H1 (cell line): ENCODE measurements around the gene WDR13. TPM values are rescaled to one million over a fixed set of nuclear protein-coding genes. Genes with fewer than 3 reads are reported as not detected.
"Not testable (repeated sequence)": the region's sequence is repeated elsewhere in the genome, so short reads cannot be mapped to it uniquely, and the experiment has no call there.

Experiments
- CTCF ChIA-PET: fragments of 300-600 bp; sonication (Branson Sonifier 250); formaldehyde crosslinking; loops from one replicate; lab custom pipeline; 2021; ENCODE audit not compliant: partially characterized antibody; lab: Charles Lee
- POLR2A ChIA-PET: fragments of 300-600 bp; sonication (Branson Sonifier 250); formaldehyde crosslinking; loops from one replicate; lab custom pipeline; 2021; ENCODE audit warnings: inconsistent platforms; ENCODE audit not compliant: partially characterized antibody; lab: Charles Lee
- DNase-seq, 2 experiments: peaks; one replicate each; pipeline versions ENCODE4 v3.0.0 to v3.0.0-alpha.2; 2010 to 2022; ENCODE audit warnings: low spot score in 2 of 2, low read depth in 1 of 2, mixed read lengths in 1 of 2
- FAIRE-seq: peaks from 2 replicates; lab custom pipeline; 2011; peaks lifted over from hg19 to GRCh38; lab: Jason Lieb, UNC
- H2AFZ ChIP-seq: 2 replicates; pipeline ENCODE4 v1.8.1; 2012; ENCODE audit warnings: low read length, inconsistent platforms
- H2AK5ac ChIP-seq: 2 replicates; pipeline ENCODE4 v1.6.1; 2013; ENCODE audit warnings: low read depth, low read length
- H2BK120ac ChIP-seq: replicated peaks from 2 replicates; pipeline ENCODE3; 2013; ENCODE audit warnings: low read depth, low read length, inconsistent platforms
- H2BK12ac ChIP-seq: 2 replicates; pipeline ENCODE4 v1.6.1; 2013; ENCODE audit warnings: low read depth, low read length
- H2BK15ac ChIP-seq: 2 replicates; pipeline ENCODE4 v1.6.1; 2013; ENCODE audit warnings: low read length
- H2BK20ac ChIP-seq: 2 replicates; pipeline ENCODE4 v1.6.1; 2013; ENCODE audit warnings: low read length
- H2BK5ac ChIP-seq: 2 replicates; pipeline ENCODE4 v1.6.1; 2013; ENCODE audit warnings: low read depth, low read length
- H3K14ac ChIP-seq: 2 replicates; pipeline ENCODE4 v1.6.1; 2013; ENCODE audit warnings: inconsistent platforms; ENCODE audit not compliant: insufficient read length
- H3K18ac ChIP-seq: 2 replicates; pipeline ENCODE4 v1.6.1; 2013; ENCODE audit warnings: low read length; ENCODE audit errors: extremely low read depth
- H3K23ac ChIP-seq: 2 replicates; pipeline ENCODE4 v1.6.1; 2013; ENCODE audit warnings: inconsistent platforms; ENCODE audit not compliant: insufficient read length
- H3K23me2 ChIP-seq: 2 replicates; pipeline ENCODE4 v1.6.1; 2013; ENCODE audit warnings: low read depth, low read length
- H3K27ac ChIP-seq: 2 replicates; pipeline ENCODE4 v1.6.1; 2011; ENCODE audit warnings: low read depth, low read length, inconsistent platforms
- H3K27me3 ChIP-seq, 4 experiments: replicated peaks in 1 of 4; 1 replicate in 1 of 4; 2 replicates in 3 of 4; pipeline versions ENCODE4 v1.6.1 to v1.8.1; 2011 to 2013; ENCODE audit warnings: low read length in 3 of 4, mild to moderate bottlenecking in 3 of 4, inconsistent platforms in 2 of 4, mixed read lengths in 2 of 4, moderate library complexity in 1 of 4; ENCODE audit not compliant: control insufficient read depth in 3 of 4, insufficient read depth in 3 of 4; ENCODE audit errors: extremely low read depth in 1 of 4
- H3K36me3 ChIP-seq, 4 experiments: 2 replicates each; pipeline versions ENCODE4 v1.6.1 to v1.8.1; 2011 to 2013; ENCODE audit warnings: mild to moderate bottlenecking in 4 of 4, low read length in 3 of 4, moderate library complexity in 2 of 4, control low read depth in 1 of 4, inconsistent platforms in 1 of 4; ENCODE audit not compliant: insufficient read depth in 4 of 4, control insufficient read depth in 2 of 4
- H3K4ac ChIP-seq: replicated peaks from 2 replicates; pipeline ENCODE3; 2013; ENCODE audit warnings: low read length, low read depth, mixed read lengths, inconsistent platforms; ENCODE audit not compliant: insufficient read length
- H3K4me1 ChIP-seq, 4 experiments: replicated peaks in 1 of 4; 1 replicate in 1 of 4; 2 replicates in 3 of 4; pipeline versions ENCODE4 v1.6.1 to v1.8.1; 2011 to 2013; ENCODE audit warnings: low read length in 3 of 4, inconsistent platforms in 2 of 4, mixed read lengths in 1 of 4; ENCODE audit not compliant: insufficient read depth in 4 of 4, control insufficient read depth in 3 of 4
- H3K4me2 ChIP-seq, 2 experiments: 2 replicates each; pipeline versions ENCODE4 v1.6.1 to v1.8.1; 2011 to 2013; ENCODE audit warnings: low read depth in 2 of 2, low read length in 2 of 2, control low read depth in 1 of 2, inconsistent platforms in 1 of 2, mild to moderate bottlenecking in 1 of 2; ENCODE audit not compliant: insufficient read depth in 1 of 2
- H3K4me3 ChIP-seq, 4 experiments: fragments of 200-600, 300-600 bp in 1 of 4; sonication (generic), shearing (Covaris generic), sonication (Bioruptor Twin) in 1 of 4; 2 replicates each; pipeline versions ENCODE4 v1.5.1 to v1.8.1; 2011 to 2016; ENCODE audit warnings: low read length in 4 of 4, low read depth in 3 of 4, control low read depth in 2 of 4, inconsistent platforms in 2 of 4, mild to moderate bottlenecking in 2 of 4, mixed read lengths in 1 of 4, moderate library complexity in 1 of 4; ENCODE audit not compliant: insufficient read depth in 2 of 4; ENCODE audit errors: extremely low read depth in 1 of 4
- H3K56ac ChIP-seq: replicated peaks from 2 replicates; pipeline ENCODE3; 2013; ENCODE audit warnings: low read depth, mild to moderate bottlenecking, mixed read lengths, low read length, inconsistent platforms; ENCODE audit not compliant: insufficient read length
- H3K79me1 ChIP-seq: 2 replicates; pipeline ENCODE4 v1.6.1; 2013; ENCODE audit warnings: low read depth, low read length, control low read depth
- H3K79me2 ChIP-seq, 2 experiments: 2 replicates each; pipeline versions ENCODE4 v1.6.1 to v1.8.1; 2012 to 2013; ENCODE audit warnings: low read length in 2 of 2, mild to moderate bottlenecking in 2 of 2, inconsistent platforms in 1 of 2; ENCODE audit not compliant: insufficient read depth in 2 of 2, control insufficient read depth in 1 of 2
- H3K9ac ChIP-seq, 4 experiments: replicated peaks in 1 of 4; 1 replicate in 1 of 4; 2 replicates in 3 of 4; pipeline versions ENCODE4 v1.6.1 to v1.8.1; 2011 to 2013; ENCODE audit warnings: low read depth in 3 of 4, low read length in 3 of 4, control low read depth in 2 of 4, mild to moderate bottlenecking in 2 of 4, moderate library complexity in 2 of 4, inconsistent platforms in 1 of 4; ENCODE audit errors: extremely low read depth in 1 of 4
- H3K9me3 ChIP-seq, 2 experiments: 2 replicates each; pipeline versions ENCODE4 v1.6.1 to v1.8.1; 2012 to 2013; ENCODE audit warnings: mild to moderate bottlenecking in 2 of 2, moderate library complexity in 2 of 2, control low read depth in 1 of 2, inconsistent platforms in 1 of 2, low read depth in 1 of 2, low read length in 1 of 2, mixed read lengths in 1 of 2; ENCODE audit not compliant: insufficient read depth in 2 of 2
- H4K20me1 ChIP-seq, 2 experiments: replicated peaks in 1 of 2; 2 replicates each; pipeline versions ENCODE3 to v1.8.1; 2011 to 2013; ENCODE audit warnings: inconsistent platforms in 2 of 2, low read length in 2 of 2, mild to moderate bottlenecking in 1 of 2; ENCODE audit not compliant: insufficient read depth in 2 of 2, control insufficient read depth in 1 of 2
- H4K5ac ChIP-seq: 2 replicates; pipeline ENCODE4 v1.6.1; 2013; ENCODE audit warnings: low read length, low read depth, mixed read lengths, inconsistent platforms; ENCODE audit not compliant: insufficient read length
- H4K8ac ChIP-seq: 2 replicates; pipeline ENCODE4 v1.8.0; 2013; ENCODE audit warnings: mild to moderate bottlenecking, moderate library complexity, low read length, inconsistent platforms; ENCODE audit not compliant: insufficient read depth; ENCODE audit errors: extremely low read depth
- H4K91ac ChIP-seq: replicated peaks from 2 replicates; pipeline ENCODE3; 2013; ENCODE audit warnings: low read length, mixed read lengths, inconsistent platforms; ENCODE audit not compliant: insufficient read length
- BRCA1 ChIP-seq: IDR thresholded peaks from 2 replicates; pipeline ENCODE4 v1.6.1; 2012; ENCODE audit warnings: low read depth, low read length, improper control_type of control experiment
- CBX8 ChIP-seq: fragments of 300-800, 300-1000 bp; sonication (generic); IDR thresholded peaks from 2 replicates; pipeline ENCODE4 v1.7.1; 2016; ENCODE audit warnings: low read depth, low read length, borderline replicate concordance
- GTF2F1 ChIP-seq: IDR thresholded peaks from 2 replicates; pipeline ENCODE4 v1.6.1; 2012; ENCODE audit warnings: low read depth, low read length, improper control_type of control experiment, borderline replicate concordance
- KDM1A ChIP-seq: fragments of 200-600, 300-600 bp; sonication (generic); IDR thresholded peaks from 2 replicates; pipeline ENCODE4 v1.7.1; 2016; ENCODE audit warnings: mild to moderate bottlenecking, low read length, borderline replicate concordance
- KDM4A ChIP-seq: IDR thresholded peaks from one replicate; pipeline ENCODE4 v1.7.1; 2012; ENCODE audit warnings: low read depth, mild to moderate bottlenecking, moderate library complexity, low read length, inconsistent platforms; ENCODE audit not compliant: severe bottlenecking
- SIRT6 ChIP-seq: IDR thresholded peaks from one replicate; pipeline ENCODE4 v1.7.1; 2012; ENCODE audit warnings: low read length, inconsistent platforms
- WGBS, 2 experiments: shearing (Covaris generic) in 1 of 2; methylation state at CpG; one replicate each; pipeline versions ENCODE4 v1.1.6 to v1.1.7; 2013 to 2015; ENCODE audit warnings: low lambda C conversion rate in 2 of 2, mixed read lengths in 2 of 2, inconsistent platforms in 1 of 2, low coverage in 1 of 2, missing lambda C conversion rate in 1 of 2; ENCODE audit not compliant: insufficient replicate concordance in 2 of 2, insufficient coverage in 1 of 2, insufficient read length in 1 of 2; ENCODE audit errors: extremely low coverage in 1 of 2, missing lambda C conversion rate in 1 of 2; 5-methylcytosine and 5-hydroxymethylcytosine counted together
- polyA plus RNA-seq, 7 experiments: library from polyadenylated mRNA; depleted of rRNA in 3 of 7; stranded (reverse) in 5 of 7; unstranded in 2 of 7; fragments of >200 nt in 5 of 7; fragments of 200-250 nt in 2 of 7; gene quantifications; 1 replicate in 5 of 7; 2 replicates in 1 of 7; 4 replicates in 1 of 7; pipeline versions ENCODE4 v1.2.1 to v1.2.3, GENCODE V29; 2011 to 2013; ENCODE audit warnings: missing spikeins in 2 of 7, mixed read lengths in 2 of 7
- total RNA-seq: library from RNA; stranded (reverse); fragmentation: NEBNext Ultra II Directional; extraction: Animal tissue kit (Norgen Biotek cat#: 25700); gene quantifications from 2 replicates; pipeline ENCODE4 v1.2.1, GENCODE V29; 2021
- TF ChIP-seq, protein P1 (sequence below): IDR thresholded peaks from 2 replicates; pipeline ENCODE4 v1.6.1; 2011; ENCODE audit warnings: low read depth, mild to moderate bottlenecking, low read length; ENCODE audit not compliant: insufficient read depth

WDR13 gene
- total and polyA plus RNA-seq, 2 of the 8 experiments (the other 6 are each of a cell fraction or from before 2014, with no cell fraction given): 19.4 to 46.3 TPM

DNA sequence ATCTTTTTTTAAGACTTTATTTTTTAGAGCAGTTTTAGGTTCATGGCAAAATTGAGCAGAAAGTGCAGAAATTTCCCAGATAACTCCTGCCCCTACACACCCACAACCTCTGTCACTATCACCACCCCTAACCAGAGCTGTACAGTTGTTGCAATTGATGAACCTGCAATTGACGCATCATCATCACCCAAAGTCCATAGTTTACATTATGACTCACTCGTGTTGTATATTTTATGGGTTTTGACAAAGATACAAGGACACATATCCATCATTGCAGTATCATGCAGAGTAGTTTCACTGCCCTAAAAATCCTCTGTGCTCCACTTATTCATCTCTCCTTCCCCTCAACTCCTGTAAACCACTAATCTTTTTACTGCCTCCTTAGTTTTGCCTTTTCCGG, 51.8 kb downstream of the WDR13 start (continued):
- TF ChIP-seq KDM1A (no peak), BRCA1 (no peak), GTF2F1 (no peak), CBX8 (no peak), SIRT6 (no peak), KDM4A (no peak)
- TF ChIP-seq, protein P1, sequence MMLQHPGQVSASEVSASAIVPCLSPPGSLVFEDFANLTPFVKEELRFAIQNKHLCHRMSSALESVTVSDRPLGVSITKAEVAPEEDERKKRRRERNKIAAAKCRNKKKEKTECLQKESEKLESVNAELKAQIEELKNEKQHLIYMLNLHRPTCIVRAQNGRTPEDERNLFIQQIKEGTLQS: no peak

DNA sequence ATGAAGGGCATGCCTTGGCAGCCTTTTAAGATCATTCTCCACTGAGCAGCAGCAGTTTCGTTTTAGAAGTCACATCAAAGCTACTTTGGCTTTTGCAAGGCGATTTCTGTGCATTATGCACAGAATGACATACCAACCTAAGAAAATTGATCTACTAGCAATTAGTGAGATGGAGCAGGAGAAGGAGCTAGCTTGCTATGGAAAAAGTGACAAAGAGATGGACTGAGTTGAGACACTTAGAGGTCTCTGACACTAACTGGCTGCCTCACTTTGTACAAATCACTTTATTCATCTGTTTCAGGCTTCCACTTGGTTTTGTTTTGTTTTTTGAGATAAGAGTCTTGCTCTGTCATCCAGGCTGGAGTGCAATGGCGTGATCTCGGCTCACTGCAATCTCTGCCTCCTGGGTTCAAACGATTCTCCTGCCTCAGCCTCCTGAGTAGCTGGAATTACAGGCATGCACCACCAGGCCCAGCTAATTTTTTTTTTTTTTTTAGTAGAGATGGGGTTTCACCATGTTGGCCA, 54.8 kb downstream of the WDR13 start:
- H3K79me1 ChIP-seq, H3K27me3 ChIP-seq, H2AK5ac ChIP-seq, H4K5ac ChIP-seq, H3K79me2 ChIP-seq, H3K56ac ChIP-seq, H2BK12ac ChIP-seq, H4K20me1 ChIP-seq, H3K4me1 ChIP-seq, DNase-seq, H2BK5ac ChIP-seq, H3K36me3 ChIP-seq, POLR2A ChIA-PET, H3K23ac ChIP-seq, CTCF ChIA-PET, H3K27ac ChIP-seq, H3K9me3 ChIP-seq, H2BK15ac ChIP-seq, H3K18ac ChIP-seq, FAIRE-seq, H3K14ac ChIP-seq, H3K4me3 ChIP-seq, H2BK120ac ChIP-seq, H3K23me2 ChIP-seq, H3K9ac ChIP-seq, H4K91ac ChIP-seq, H3K4me2 ChIP-seq, H2BK20ac ChIP-seq, H2AFZ ChIP-seq, H3K4ac ChIP-seq, H4K8ac ChIP-seq: not testable (repeated sequence)
- 76% methylated on average over 5 of the region's 5 CpGs; no CpG with 5 or more reads in 1 of the 2 experiments for WGBS, 2 experiments
